GM21717 (cell line): ENCODE results near the gene ZNF611.
"Not testable (repeated sequence)": the region's sequence is repeated elsewhere in the genome, so short reads cannot be mapped to it uniquely, and the experiment has no call there.

Experiments used
- ATAC-seq: cut with Tn5 transposase; IDR thresholded peaks from one replicate; pipeline ENCODE4 v1.9.1; 2021; ENCODE audit warnings: mild to moderate bottlenecking, moderate library complexity; ENCODE audit not compliant: unreplicated experiment

Gene ZNF611

DNA sequence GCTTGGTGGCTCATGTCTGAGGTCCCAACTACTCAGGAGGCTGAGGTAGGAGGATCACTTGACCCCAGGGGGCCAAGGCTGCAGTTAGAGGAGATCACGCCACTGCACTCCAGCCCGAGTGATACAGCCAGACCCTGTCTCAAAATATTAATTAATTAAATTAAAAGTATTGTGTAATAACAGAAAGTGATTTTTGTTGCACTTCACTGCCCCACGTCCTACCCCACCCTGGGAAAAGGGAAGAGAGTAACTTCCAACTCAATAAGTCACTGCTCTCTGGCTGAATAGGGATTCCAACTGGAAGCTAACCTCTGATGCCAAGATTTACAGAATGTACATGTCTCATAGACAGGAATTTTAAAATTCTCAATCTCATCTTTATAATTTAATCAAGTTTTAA is 47.2 kb downstream of the ZNF611 start:
- no peak for ATAC-seq

DNA sequence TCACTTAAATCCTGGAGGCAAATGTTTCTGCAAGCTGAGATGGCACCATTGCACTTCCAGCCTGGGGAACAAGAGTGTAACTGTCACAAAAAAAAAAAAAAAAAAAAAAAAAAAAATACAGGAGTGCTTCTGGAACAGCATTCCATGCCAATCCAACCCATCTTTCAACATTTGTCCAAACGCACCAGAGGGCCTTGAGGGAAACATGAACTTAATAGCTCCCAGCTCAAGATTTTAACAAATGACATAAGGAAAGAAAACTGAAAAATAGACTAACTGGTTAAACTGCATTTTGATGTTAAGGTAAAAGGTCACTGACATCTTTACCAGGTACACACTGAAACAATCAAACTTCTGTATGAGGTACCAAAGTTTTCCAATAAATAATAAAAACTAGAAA is 49.0 kb downstream of the ZNF611 start:
- ATAC-seq = no peak

DNA sequence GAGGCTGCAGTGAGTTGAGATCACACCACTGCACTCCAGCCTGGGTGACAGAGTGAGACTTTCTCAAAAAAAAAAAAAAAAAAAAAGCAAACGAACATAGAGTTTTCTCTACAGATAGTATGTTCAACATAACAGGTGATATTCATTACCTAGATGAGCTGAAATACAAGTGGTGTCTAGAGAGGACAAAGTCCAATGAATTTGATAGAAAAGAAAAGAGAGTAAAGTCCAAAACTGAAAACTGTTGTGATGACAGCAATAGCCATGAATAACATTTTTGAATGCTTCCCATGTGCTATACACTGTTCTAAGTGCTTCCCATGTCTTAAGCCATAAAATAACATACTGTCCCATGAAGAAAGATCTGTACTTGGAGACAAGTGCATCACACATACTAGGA is 53.6 kb downstream of the ZNF611 start:
- not testable (repeated sequence) for ATAC-seq

DNA sequence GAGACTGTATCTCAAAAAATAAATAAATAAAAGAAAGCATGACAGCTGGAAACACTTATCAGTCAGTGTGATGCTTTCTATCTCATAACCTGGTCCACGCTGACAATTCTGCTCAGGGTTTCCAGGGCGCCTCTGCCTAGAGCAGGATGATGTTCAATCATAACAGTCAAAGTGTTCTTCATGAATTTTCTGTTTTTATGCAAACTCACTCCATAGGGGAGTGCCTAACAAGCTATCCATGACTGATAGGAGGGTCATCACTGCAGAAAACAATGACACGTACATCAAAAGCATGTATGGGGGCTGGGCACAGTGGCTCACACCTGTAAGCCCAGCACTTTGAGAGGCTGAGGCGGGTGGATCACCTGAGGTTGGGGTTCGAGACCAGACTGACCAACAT is 55.2 kb downstream of the ZNF611 start:
- ATAC-seq = no peak

DNA sequence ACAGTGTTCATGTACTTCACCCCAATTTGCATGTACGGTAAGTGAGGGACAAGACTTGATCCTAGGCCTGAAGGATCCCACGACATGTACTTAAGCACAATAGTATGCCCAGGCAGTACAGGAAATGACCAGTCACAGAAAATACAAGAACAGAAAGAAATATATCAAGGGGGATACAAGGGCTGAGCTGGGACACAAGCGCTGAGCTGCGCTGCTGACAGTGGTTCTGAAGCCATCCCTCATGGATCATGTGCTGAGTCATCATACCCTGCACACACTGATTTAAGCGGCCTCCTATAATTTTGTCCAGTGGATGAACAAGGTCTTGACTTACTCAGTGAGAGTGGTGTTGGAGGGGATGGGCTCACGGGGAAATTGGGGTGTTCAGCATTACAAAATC is 59.6 kb downstream of the ZNF611 start:
- not testable (repeated sequence) for ATAC-seq

DNA sequence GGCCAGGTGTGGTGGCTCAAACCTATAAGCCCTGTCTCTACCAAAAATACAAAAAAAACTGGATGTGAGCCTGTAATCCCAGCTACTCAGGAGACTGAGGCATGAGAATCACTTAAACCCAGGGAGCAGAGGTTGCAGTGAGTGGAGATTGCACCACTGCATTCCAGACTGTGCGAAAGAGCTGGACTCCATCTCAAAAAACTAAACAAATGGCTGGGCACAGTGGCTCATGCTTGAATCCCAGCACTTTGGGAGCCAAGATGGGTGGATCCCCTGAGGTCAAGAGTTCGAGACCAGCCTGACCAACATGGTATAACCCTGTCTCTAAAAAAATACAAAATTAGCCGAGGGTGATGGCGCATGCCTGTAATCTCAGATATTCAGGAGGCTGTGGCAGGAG is 61.8 kb downstream of the ZNF611 start:
- no peak for ATAC-seq

DNA sequence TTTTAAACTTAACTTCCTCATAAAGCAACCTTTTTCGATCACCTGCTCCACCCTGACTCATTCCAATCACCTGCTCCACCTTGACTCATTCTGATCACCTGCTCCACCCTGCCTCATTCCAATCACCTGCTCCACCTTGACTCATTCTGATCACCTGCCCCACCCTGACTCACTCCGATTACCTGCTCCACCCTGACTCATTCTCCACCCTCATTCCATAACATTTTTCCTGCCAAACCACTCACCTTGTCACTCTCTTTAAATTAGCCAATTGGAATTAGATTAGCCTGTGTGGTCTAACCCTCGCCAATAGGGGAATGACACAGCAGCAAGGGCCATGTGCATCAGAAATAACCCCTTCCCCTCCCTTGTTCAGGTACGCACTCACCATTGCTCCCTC is 64.8 kb downstream of the ZNF611 start:
- no peak for ATAC-seq

DNA sequence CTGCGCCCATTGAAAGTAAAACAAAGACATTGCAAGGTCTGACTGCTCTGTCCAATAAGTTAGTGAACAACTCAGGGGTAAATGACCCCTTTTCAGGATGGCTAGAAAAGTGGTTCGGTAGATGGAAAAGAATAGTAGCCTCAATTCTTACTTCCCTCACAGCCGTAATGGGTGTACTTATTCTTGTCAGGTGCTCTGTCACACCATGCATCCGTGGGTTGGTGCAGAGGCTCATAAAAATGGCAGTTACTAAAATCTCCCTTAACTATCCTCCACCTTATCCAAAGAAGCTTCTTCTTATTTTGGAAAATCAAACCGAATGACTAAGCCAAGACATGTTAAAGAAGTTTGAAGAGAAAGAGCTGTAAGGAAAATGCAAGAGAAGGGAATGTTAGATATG is 65.3 kb downstream of the ZNF611 start:
- ATAC-seq = no peak

DNA sequence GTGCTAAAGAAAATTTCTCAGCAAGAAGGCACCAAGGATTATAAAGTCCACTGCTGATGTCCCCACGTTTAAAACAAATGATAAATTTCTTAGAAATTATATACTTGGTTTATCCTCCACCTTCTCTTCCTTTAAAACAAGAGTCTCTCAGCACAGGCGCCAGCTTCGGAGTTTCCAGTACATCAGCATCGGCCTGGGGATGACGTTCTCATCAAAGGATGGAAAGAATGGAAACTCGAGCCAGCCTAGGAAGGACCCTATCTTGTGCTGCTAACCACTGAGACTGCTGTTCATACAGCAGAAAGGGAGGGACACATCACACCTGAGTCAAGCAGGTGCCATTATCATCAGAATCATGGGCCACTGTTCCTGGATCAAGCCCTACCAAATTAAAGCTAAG is 66.9 kb downstream of the ZNF611 start:
- no peak for ATAC-seq

DNA sequence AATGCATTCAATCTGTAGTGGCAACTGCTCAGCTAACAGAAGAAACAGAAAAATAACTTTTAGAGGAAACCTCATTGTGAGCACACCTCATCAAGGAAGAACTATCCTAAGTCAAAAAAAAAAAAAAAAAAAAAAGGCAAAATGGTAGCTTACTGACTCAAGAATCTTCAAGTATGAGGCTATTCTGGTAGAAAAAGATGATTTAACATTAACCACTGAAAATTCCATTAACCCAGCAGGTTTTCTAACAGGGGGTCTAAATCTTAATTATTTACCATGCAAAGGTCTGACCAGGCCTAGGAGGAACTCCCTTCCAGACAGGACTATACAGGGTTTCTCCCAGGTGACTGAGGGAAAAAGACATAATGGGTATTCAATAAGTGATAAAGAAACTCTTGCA is 68.3 kb downstream of the ZNF611 start:
- no peak for ATAC-seq

DNA sequence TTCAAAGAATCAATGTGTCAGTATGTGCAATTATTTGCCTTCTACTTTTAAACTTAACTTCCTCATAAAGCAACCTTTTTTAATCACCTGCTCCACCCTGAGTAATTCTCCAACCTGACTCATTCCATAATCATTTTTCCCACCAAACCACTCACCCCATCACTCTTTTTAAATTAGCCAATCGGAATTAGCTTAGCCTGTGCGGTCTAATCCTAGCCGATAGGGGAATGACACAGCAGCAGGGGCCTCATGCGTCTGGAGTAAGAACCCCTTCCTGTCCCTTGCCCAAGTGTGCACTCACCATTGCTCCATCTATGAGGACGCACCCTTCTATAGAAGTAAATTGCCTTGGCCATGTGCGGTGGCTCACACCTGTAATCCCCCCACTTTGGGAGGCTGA is 69.3 kb downstream of the ZNF611 start:
- no peak for ATAC-seq

DNA sequence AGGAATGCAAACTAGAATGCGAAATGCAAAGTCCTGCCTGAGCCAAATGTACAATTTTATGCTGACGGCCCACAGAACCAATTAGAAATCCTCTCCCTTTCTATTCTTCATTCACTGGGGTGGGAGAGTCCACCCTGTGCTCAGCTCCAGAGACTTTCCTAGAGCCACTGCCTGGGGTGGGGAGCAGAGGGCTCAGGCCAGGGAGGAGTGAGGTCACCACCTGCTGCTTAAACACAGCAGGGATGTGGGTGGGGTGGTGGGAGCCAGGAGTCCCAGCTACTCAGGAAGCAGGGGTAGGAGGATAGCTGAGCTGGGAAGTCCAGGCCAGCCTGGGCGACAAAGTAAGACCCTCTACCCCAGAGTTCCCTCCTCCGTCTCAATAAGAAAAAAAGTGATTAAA is 69.8 kb downstream of the ZNF611 start:
- no peak for ATAC-seq

DNA sequence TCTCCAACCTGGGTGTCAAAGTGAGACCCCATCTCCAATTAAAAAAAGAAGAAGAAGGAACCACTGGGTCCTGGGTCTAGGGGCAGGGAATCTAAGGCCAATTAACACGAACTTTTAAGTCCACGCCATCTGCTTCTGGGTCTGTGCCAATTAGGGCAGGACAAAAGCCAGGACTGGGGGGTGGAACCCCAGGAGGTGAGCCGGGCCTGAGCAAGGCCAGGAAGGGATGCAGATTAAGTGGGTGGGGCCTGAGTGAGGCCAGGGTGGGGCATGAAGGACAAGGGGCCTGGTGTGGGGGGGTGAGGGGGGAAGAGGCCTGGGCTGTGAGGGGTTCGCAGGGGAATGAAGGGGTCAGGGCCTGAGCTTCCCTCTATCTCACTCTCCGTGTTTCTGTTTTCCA is 70.4 kb downstream of the ZNF611 start:
- no peak for ATAC-seq

DNA sequence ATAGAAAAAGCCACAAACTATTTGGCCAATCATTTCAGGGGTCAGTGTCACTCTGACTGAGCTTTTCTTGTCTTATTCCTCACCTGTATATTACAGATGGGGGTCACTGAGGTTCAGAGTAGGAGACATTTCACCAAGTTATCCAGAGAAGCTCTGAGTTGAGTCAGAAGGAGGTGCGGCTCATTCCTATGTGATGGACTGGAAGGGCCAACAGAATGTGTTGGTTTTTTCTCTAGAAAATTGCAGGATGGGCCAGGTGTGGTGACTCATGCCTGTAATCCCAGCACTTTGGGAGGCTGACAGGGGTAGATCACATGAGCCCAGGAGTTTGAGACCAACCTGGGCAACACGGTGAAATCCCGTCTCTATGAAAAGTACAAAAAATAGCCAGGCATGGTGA is 72.2 kb downstream of the ZNF611 start:
- ATAC-seq = no peak

DNA sequence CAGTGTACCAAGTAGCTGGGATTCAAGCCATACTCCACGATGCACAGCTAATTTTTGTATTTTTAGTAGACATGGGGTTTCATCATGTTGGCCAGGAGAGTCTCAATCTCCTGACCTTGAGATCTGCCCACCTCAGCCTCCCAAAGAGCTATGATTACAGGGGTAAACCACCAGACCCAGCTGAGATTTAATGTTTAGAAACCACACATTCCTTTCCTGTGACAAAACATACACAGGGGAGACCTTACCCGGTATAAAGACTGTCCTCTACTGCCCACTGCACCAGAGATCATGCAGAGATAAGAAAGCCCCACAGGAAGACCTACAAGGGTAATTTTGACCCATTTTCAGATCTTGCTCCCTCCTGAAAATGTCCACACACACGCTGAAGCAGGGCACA is 73.9 kb downstream of the ZNF611 start:
- no peak for ATAC-seq

DNA sequence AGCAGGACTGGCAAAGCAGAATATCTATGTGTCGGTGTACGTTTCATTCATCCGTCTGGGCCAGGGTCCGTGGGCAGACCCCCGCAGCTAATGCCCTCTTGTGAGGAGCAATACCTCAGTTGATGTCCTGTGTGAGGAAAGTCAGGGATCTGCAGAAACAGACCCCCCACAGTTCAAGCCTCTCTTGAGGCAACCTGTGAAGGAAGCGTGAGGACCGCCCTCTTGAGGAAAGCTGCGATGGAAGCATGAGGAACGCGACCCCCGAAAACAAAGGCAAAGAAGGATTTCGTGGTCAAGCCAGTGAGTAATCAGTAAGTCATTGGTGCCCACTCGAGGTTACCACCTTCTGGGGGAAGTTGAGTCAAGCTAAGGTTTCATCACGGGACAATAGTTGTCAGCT is 75.8 kb downstream of the ZNF611 start:
- ATAC-seq = no peak

DNA sequence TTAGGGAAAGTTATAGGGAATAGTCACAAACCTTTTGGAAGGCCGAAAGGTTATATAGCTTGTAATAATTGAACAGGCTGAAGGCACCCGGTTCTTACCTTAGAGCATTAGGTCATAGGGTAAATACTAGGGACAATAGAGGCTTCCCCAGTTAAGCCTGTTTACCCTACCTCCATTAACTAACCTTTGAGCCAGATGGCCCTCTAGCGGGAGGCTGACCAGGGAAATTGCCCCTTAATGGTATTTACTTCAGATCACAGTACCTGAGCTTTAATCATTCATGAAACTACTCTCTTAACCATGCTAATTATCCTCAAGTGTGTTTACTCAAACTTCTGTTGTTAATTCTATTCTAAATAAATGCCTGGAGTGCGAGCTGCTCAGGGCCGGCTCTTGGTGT is 76.2 kb downstream of the ZNF611 start:
- ATAC-seq = no peak

DNA sequence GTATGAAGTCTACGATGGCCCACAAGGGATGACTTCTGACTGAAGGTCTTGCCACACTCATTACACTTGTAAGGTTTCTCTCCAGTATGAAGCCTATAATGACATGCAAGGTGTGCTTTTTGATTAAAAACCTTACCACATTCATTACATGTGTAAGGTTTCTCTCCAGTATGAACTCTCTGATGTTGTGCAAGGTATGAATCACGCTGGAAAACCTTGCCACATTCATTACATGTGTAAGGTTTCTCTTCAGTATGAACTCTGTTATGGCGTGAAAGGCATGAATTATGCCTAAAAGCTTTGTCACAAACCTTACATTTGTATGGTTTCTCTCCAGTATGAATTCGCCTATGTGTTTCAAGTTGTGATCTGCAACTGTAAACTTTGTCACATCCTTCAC is 81.7 kb downstream of the ZNF611 start:
- ATAC-seq = no peak
